ENCODE measurements around the gene HAS3.
"Not testable (repeated sequence)": the region's sequence is repeated elsewhere in the genome, so short reads cannot be mapped to it uniquely, and the experiment has no call there.

- not testable (repeated sequence) for TF ChIP-seq CTCF (conservative IDR thresholded peaks at IDR 0.05); ZFX (IDR thresholded peaks at IDR 0.05)
These were observed 19.5 kb downstream of the HAS3 start for GRCh38 chr16:69124961-69125360.
